Endothelial cell of umbilical vein (primary cell): ENCODE results near the gene PDGFRB. TPM values are rescaled to one million over a fixed set of nuclear protein-coding genes. Genes with fewer than 3 reads are reported as not detected.

Experiments used
- BruUV-seq: library from RNA; stranded (reverse); fragments of 400-500 nt; replicated peaks from 2 replicates; lab custom pipeline; 2021; lab: Mats Ljungman, UMichigan
- CTCF ChIA-PET: fragments of 300-600, 350-600 bp; sonication (Branson Sonifier 250); formaldehyde crosslinking; loops from one replicate; lab custom pipeline; 2021; ENCODE audit warnings: antibody characterized with exemption, inconsistent platforms; lab: Charles Lee
- POLR2A ChIA-PET: fragments of 300-600, 350-600 bp; sonication (Branson Sonifier 250); formaldehyde crosslinking; loops from one replicate; lab custom pipeline; 2021; ENCODE audit warnings: antibody characterized with exemption, inconsistent platforms; lab: Charles Lee
- DNase-seq: peaks from one replicate; pipeline ENCODE4 v3.0.0-alpha.2; 2011; ENCODE audit warnings: low read depth, low spot score
- FAIRE-seq: peaks from 2 replicates; lab custom pipeline; 2011; peaks lifted over from hg19 to GRCh38; lab: Jason Lieb, UNC
- H2AFZ ChIP-seq: 2 replicates; pipeline ENCODE4 v1.6.0; 2012; ENCODE audit warnings: low read depth, low read length, control low read depth, inconsistent platforms
- H3K27ac ChIP-seq: 2 replicates; pipeline ENCODE4 v1.5.1; 2011; ENCODE audit warnings: low read depth, mild to moderate bottlenecking, control low read depth, low read length, moderate library complexity; ENCODE audit not compliant: insufficient read depth
- H3K27me3 ChIP-seq, 2 experiments: 2 replicates each; pipeline versions ENCODE4 v1.6.0 to v1.6.1; 2011; ENCODE audit warnings: low read length in 2 of 2, mixed read lengths in 1 of 2; ENCODE audit not compliant: control insufficient read depth in 2 of 2, insufficient read depth in 2 of 2
- H3K36me3 ChIP-seq, 2 experiments: 2 replicates in 1 of 2; 3 replicates in 1 of 2; pipeline ENCODE4 v1.5.1; 2011; ENCODE audit warnings: low read length in 2 of 2, mild to moderate bottlenecking in 1 of 2, moderate library complexity in 1 of 2; ENCODE audit not compliant: control insufficient read depth in 2 of 2, insufficient read depth in 2 of 2; ENCODE audit errors: extremely low read depth in 1 of 2
- H3K4me1 ChIP-seq: 3 replicates; pipeline ENCODE4 v1.5.1; 2011; ENCODE audit warnings: mild to moderate bottlenecking, low read length; ENCODE audit not compliant: control insufficient read depth, insufficient read depth; ENCODE audit errors: extremely low read depth
- H3K4me2 ChIP-seq: 2 replicates; pipeline ENCODE4 v1.6.1; 2011; ENCODE audit warnings: low read length, control low read depth, mixed read lengths; ENCODE audit not compliant: insufficient read depth
- H3K4me3 ChIP-seq, 3 experiments: fragments of 200-600 bp in 1 of 3; sonication (generic), shearing (Covaris generic) in 1 of 3; replicated peaks in 1 of 3; 2 replicates each; pipeline ENCODE4 v1.5.1; 2011 to 2016; ENCODE audit warnings: control low read depth in 3 of 3, low read length in 3 of 3, mild to moderate bottlenecking in 2 of 3, inconsistent platforms in 1 of 3, low read depth in 1 of 3, moderate library complexity in 1 of 3; ENCODE audit not compliant: insufficient read depth in 1 of 3
- H3K79me2 ChIP-seq: 2 replicates; pipeline ENCODE4 v1.6.0; 2012; ENCODE audit warnings: low read length, inconsistent platforms; ENCODE audit not compliant: control insufficient read depth, insufficient read depth
- H3K9ac ChIP-seq: replicated peaks from 2 replicates; pipeline ENCODE3; 2011; ENCODE audit warnings: low read length, control low read depth; ENCODE audit not compliant: insufficient read depth; ENCODE audit errors: extremely low read depth
- H3K9me1 ChIP-seq: replicated peaks from 3 replicates; pipeline ENCODE4 v1.6.0; 2011; ENCODE audit warnings: mild to moderate bottlenecking, low read length; ENCODE audit not compliant: control insufficient read depth, insufficient read depth; ENCODE audit errors: extremely low read depth
- H3K9me3 ChIP-seq: replicated peaks from 2 replicates; pipeline ENCODE4 v1.5.1; 2012; ENCODE audit warnings: low read length, inconsistent platforms; ENCODE audit not compliant: control insufficient read depth, insufficient read depth
- H4K20me1 ChIP-seq: replicated peaks from 2 replicates; pipeline ENCODE3; 2011; ENCODE audit warnings: mild to moderate bottlenecking, low read length; ENCODE audit not compliant: control insufficient read depth, insufficient read depth; ENCODE audit errors: extremely low read depth
- EZH2 ChIP-seq: IDR thresholded peaks from 2 replicates; pipeline ENCODE4 v1.6.1; 2012; ENCODE audit warnings: borderline replicate concordance, low read depth, mild to moderate bottlenecking, moderate library complexity, low read length, inconsistent platforms; ENCODE audit not compliant: severe bottlenecking
- GATA2 ChIP-seq: IDR thresholded peaks from 2 replicates; pipeline ENCODE4 v1.7.0; 2011; ENCODE audit warnings: low read depth, mild to moderate bottlenecking, moderate library complexity, mixed read lengths, low read length; ENCODE audit not compliant: insufficient read length, insufficient read depth
- JUN ChIP-seq: IDR thresholded peaks from 2 replicates; pipeline ENCODE4 v1.6.1; 2011; ENCODE audit warnings: borderline replicate concordance, low read depth; ENCODE audit not compliant: insufficient read length, insufficient read depth
- MYC ChIP-seq: IDR thresholded peaks from one replicate; pipeline ENCODE4 v1.6.1; 2011; ENCODE audit warnings: mild to moderate bottlenecking, low read depth, low read length
- POLR2A ChIP-seq: IDR thresholded peaks from 2 replicates; pipeline ENCODE4 v1.6.1; 2012; ENCODE audit warnings: low read depth, mild to moderate bottlenecking, control low read depth, low read length
- dilution Hi-C: fragments of 300-500 bp; cut with MboI; formaldehyde crosslinking; loops from one replicate; pipeline ENCODE4 v1.15.0; 2019; ENCODE audit warnings: low sequenced_read_pairs; ENCODE audit not compliant: extremely low pct_ligation_motif_present
- intact Hi-C: fragments of 100-400 bp; cut with micrococcal nuclease; formaldehyde crosslinking; loops from one replicate; pipeline ENCODE4 v1.10.0; 2022
- polyA plus RNA-seq, 4 experiments: library from polyadenylated mRNA; depleted of rRNA in 3 of 4; stranded (reverse) in 3 of 4; unstranded in 1 of 4; fragments of >200 nt; gene quantifications; 2 replicates each; pipeline versions ENCODE4 v1.2.1 to v1.2.3, GENCODE V29; 2011 to 2012; ENCODE audit warnings: missing spikeins in 1 of 4
- total RNA-seq: library from RNA; stranded (reverse); gene quantifications from 2 replicates; pipeline ENCODE4 v1.2.3, GENCODE V29; 2021
- TF ChIP-seq, protein P1 (sequence below), 2 donors: IDR thresholded peaks; 1 replicate in 1 of 2; 2 replicates in 1 of 2; pipeline ENCODE4 v1.5.1; 2011; ENCODE audit warnings: low read length in 2 of 2, mild to moderate bottlenecking in 2 of 2, moderate library complexity in 2 of 2, control low read depth in 1 of 2, inconsistent platforms in 1 of 2, low read depth in 1 of 2; ENCODE audit not compliant: insufficient read depth in 1 of 2; ENCODE audit errors: extremely low read depth in 1 of 2

Gene PDGFRB
- total and polyA plus RNA-seq, 2 donors (not counting 3 experiments of a cell fraction or from before 2014, with no cell fraction given) = 1.4 to 1.7 TPM

DNA sequence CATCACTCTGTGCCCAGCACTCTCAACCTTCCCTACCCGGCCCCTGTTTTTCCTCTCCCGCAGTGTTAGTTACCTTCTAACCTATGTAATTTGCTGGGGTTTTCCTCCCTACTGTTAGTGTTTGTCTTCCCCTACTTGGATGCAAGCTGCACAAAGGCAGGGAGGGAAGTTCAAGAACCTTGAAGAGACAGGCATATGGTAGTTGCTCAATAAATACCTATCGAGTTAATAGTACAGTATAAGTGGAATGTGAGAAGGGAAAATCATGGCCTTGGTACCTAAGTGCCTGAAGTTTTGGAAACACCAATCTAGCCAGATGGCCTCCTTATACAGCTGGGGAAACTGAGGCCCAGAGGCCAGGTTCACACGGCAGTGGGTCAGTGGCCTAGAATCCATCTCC lies 24.2 kb downstream of the PDGFRB start:
- H3K79me2 ChIP-seq = no peaks in the 10 kb centered on the region
- no peaks in the 10 kb centered on the region for H3K36me3 ChIP-seq
- H3K4me1 ChIP-seq = peaks cover 15% of the 10 kb centered on the region
- H3K4me2 ChIP-seq = no peak overlapping the region
- no peak overlapping the region for H2AFZ ChIP-seq
- no peaks in the 10 kb centered on the region for H4K20me1 ChIP-seq
- CTCF ChIA-PET = interaction anchor here (0.9 kb wide), 1 partner anchor 50 kb away, joined by 3 read pairs; no protein-coding TSS in a partner anchor
- dilution Hi-C loops = no loop called here
- POLR2A ChIA-PET = no interaction called here
- intact Hi-C loops = loop anchor here (2.0 to 5.0 kb wide), 2 partner anchors 129 to 297 kb away; partner anchors contain the start of genes HMGXB3 and TIGD6
- no TSS peak for BruUV-seq
- H3K9me3 ChIP-seq = no peaks in the 10 kb centered on the region
- FAIRE-seq (no peak), DNase-seq (no peak)
- peaks cover 0 to 6% of the 10 kb centered on the region in 2 experiments for H3K27me3 ChIP-seq
- TF ChIP-seq, protein P1, sequence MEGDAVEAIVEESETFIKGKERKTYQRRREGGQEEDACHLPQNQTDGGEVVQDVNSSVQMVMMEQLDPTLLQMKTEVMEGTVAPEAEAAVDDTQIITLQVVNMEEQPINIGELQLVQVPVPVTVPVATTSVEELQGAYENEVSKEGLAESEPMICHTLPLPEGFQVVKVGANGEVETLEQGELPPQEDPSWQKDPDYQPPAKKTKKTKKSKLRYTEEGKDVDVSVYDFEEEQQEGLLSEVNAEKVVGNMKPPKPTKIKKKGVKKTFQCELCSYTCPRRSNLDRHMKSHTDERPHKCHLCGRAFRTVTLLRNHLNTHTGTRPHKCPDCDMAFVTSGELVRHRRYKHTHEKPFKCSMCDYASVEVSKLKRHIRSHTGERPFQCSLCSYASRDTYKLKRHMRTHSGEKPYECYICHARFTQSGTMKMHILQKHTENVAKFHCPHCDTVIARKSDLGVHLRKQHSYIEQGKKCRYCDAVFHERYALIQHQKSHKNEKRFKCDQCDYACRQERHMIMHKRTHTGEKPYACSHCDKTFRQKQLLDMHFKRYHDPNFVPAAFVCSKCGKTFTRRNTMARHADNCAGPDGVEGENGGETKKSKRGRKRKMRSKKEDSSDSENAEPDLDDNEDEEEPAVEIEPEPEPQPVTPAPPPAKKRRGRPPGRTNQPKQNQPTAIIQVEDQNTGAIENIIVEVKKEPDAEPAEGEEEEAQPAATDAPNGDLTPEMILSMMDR (IDR thresholded peaks at IDR 0.05; ENCODE audit: extremely low read depth in 1 of 2, insufficient read depth in 1 of 2, low read depth in 1 of 2, low read length in 2 of 2) = no peak
- TF ChIP-seq EZH2 = no peak
- H3K27ac ChIP-seq = no peak overlapping the region
- no peak overlapping the region for H3K9ac ChIP-seq
- H3K4me3 ChIP-seq = no peak overlapping the region
- H3K9me1 ChIP-seq = no peaks in the 10 kb centered on the region

DNA sequence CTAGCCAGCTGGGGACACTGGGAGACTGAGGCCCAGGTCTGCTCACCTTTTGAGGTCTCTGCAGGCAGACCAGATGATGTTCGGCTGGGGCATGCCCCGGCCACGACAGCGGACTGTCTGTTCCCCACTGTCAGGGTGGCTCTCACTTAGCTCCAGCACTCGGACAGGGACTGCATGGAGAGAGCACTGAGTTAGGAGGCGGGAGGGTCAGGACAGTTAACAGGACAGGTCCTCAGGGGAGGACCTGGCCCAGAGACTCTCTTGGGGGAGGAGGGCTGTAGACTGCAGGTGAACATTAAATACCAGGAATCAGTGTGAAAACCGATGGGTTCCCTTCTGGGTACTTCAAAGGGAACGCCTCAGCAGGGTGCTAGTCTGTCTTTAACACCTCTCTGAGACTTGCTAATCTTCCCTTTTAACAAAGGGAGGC lies 25.1 kb downstream of the PDGFRB start:
- no TSS peak for BruUV-seq
- ChIA-PET POLR2A (no interaction called here), CTCF (interaction anchor here (1.4 to 4.4 kb wide), 5 partner anchors 19 to 88 kb away, joined by 3 to 36 read pairs (median 5); partner anchors contain the start of gene PDGFRB)
- H3K9me3 ChIP-seq = no peaks in the 10 kb centered on the region
- H3K4me2 ChIP-seq = no peak overlapping the region
- H3K9ac ChIP-seq = no peak overlapping the region
- dilution Hi-C loops (no loop called here), intact Hi-C loops (loop anchor here (1.0 to 5.0 kb wide), 8 partner anchors 25 to 306 kb away; partner anchors contain the start of genes HMGXB3, PDGFRB and TIGD6)
- no peak overlapping the region for H3K4me3 ChIP-seq
- H2AFZ ChIP-seq = no peak overlapping the region
- H3K9me1 ChIP-seq = no peaks in the 10 kb centered on the region
- peaks cover 14% of the 10 kb centered on the region for H3K4me1 ChIP-seq
- FAIRE-seq = no peak
- H3K36me3 ChIP-seq = no peaks in the 10 kb centered on the region
- no peaks in the 10 kb centered on the region for H4K20me1 ChIP-seq
- TF ChIP-seq MYC (no peak), POLR2A (no peak), JUN (no peak), GATA2 (no peak), EZH2 (no peak)
- TF ChIP-seq, protein P1 (IDR thresholded peaks at IDR 0.05; ENCODE audit: extremely low read depth in 1 of 2, insufficient read depth in 1 of 2, low read depth in 1 of 2, low read length in 2 of 2) = no peak
- peaks cover 0 to 6% of the 10 kb centered on the region in 2 experiments for H3K27me3 ChIP-seq
- no peaks in the 10 kb centered on the region for H3K79me2 ChIP-seq
- DNase-seq = no peak
- H3K27ac ChIP-seq = no peak overlapping the region
